Caco-2 (cell line): ENCODE measurements around the gene DHCR24. TPM values are rescaled to one million over a fixed set of nuclear protein-coding genes. Genes with fewer than 3 reads are reported as not detected.

Source experiments
- BruUV-seq: library from RNA; stranded (reverse); fragments of 400-500 nt; replicated peaks from 2 replicates; lab custom pipeline; 2021; lab: Mats Ljungman, UMichigan
- CTCF ChIA-PET: fragments of 300-600 bp; sonication (Branson Sonifier 250); formaldehyde crosslinking; loops from one replicate; lab custom pipeline; 2022; ENCODE audit warnings: antibody characterized with exemption; lab: Charles Lee
- POLR2A ChIA-PET: fragments of 300-600 bp; sonication (Branson Sonifier 250); formaldehyde crosslinking; loops from one replicate; lab custom pipeline; 2022; ENCODE audit warnings: antibody characterized with exemption; lab: Charles Lee
- DNase-seq, 2 experiments: peaks; one replicate each; pipeline versions ENCODE4 v3.0.0 to v3.0.0-alpha.2; 2020 to 2022
- H3K27me3 ChIP-seq: replicated peaks from 2 replicates; pipeline ENCODE4 v1.6.0; 2011; ENCODE audit warnings: low read length; ENCODE audit not compliant: control insufficient read depth, insufficient read depth
- H3K36me3 ChIP-seq: 2 replicates; pipeline ENCODE4 v1.5.1; 2011; ENCODE audit warnings: low read length; ENCODE audit not compliant: control insufficient read depth, insufficient read depth
- H3K4me1 ChIP-seq: fragments of 250-450 bp; sonication (Bioruptor Pico); 2 replicates; pipeline ENCODE4 v1.5.1; 2020; ENCODE audit warnings: mild to moderate bottlenecking
- H3K4me3 ChIP-seq: 2 replicates; pipeline ENCODE4 v1.5.1; 2011; ENCODE audit warnings: low read depth, mild to moderate bottlenecking, control low read depth, low read length
- H3K9me3 ChIP-seq: fragments of 250-450 bp; sonication (Bioruptor Pico); 2 replicates; pipeline ENCODE4 v1.5.1; 2020; ENCODE audit warnings: mild to moderate bottlenecking, moderate library complexity
- H3K27ac Mint-ChIP-seq: one replicate; pipeline ENCODE4 v1.8.0; 2022; ENCODE audit warnings: mixed read lengths; ENCODE audit not compliant: unreplicated experiment
- H3K27me3 Mint-ChIP-seq: one replicate; pipeline ENCODE4 v1.8.0; 2022; ENCODE audit warnings: mixed read lengths; ENCODE audit not compliant: insufficient read depth, unreplicated experiment
- H3K36me3 Mint-ChIP-seq: one replicate; pipeline ENCODE4 v1.8.0; 2022; ENCODE audit warnings: mild to moderate bottlenecking, mixed read lengths; ENCODE audit not compliant: insufficient read depth, unreplicated experiment
- H3K4me1 Mint-ChIP-seq: one replicate; pipeline ENCODE4 v1.8.0; 2022; ENCODE audit warnings: low read depth, mixed read lengths; ENCODE audit not compliant: unreplicated experiment
- H3K4me3 Mint-ChIP-seq: one replicate; pipeline ENCODE4 v1.8.0; 2022; ENCODE audit warnings: mild to moderate bottlenecking, moderate library complexity, mixed read lengths; ENCODE audit not compliant: unreplicated experiment
- H3K9me3 Mint-ChIP-seq: one replicate; pipeline ENCODE4 v1.8.0; 2022; ENCODE audit warnings: mixed read lengths; ENCODE audit not compliant: unreplicated experiment
- CTCF ChIP-seq, 2 experiments: fragments of 200-600 bp in 1 of 2; IDR thresholded peaks; 1 replicate in 1 of 2; 2 replicates in 1 of 2; pipeline versions ENCODE4 v1.5.1 to v1.8.0; 2011 to 2022; ENCODE audit warnings: antibody characterized with exemption in 1 of 2, control low read depth in 1 of 2, inconsistent platforms in 1 of 2, low read depth in 1 of 2, low read length in 1 of 2, mild to moderate bottlenecking in 1 of 2, moderate library complexity in 1 of 2; ENCODE audit not compliant: insufficient read depth in 1 of 2, severe bottlenecking in 1 of 2, unreplicated experiment in 1 of 2
- intact Hi-C: fragments of 100-400 bp; cut with micrococcal nuclease; formaldehyde crosslinking; loops from one replicate; pipeline ENCODE4 v1.10.0; 2022; ENCODE audit not compliant: unreplicated experiment
- total RNA-seq: library from RNA; stranded (reverse); gene quantifications from 2 replicates; pipeline ENCODE4 v1.2.3, GENCODE V29; 2022

DHCR24 gene
- total RNA-seq, 1 experiment from 2014 or later = 522 TPM

GRCh38 chr1:54866801-54867716 is 19.9 kb downstream of the DHCR24 start:
- Histone ChIP-seq H3K9me3 (no peaks in the 10 kb centered on the region), H3K4me1 (peaks cover 28% of the 10 kb centered on the region), H3K27me3 (no peaks in the 10 kb centered on the region), H3K4me3 (no peak overlapping the region), H3K36me3 (peaks cover 3% of the 10 kb centered on the region)
- ChIA-PET CTCF (no interaction called here), POLR2A (interaction anchor here (0.5 to 1.1 kb wide), 2 partner anchors 19 to 188 kb away, joined by 3 read pairs; no protein-coding TSS in a partner anchor)
- H3K9me3 Mint-ChIP-seq = no peaks in the 10 kb centered on the region
- peaks cover 13% of the 10 kb centered on the region for H3K4me1 Mint-ChIP-seq
- no peak overlapping the region for H3K27ac Mint-ChIP-seq
- peaks cover 93% of the 10 kb centered on the region for H3K36me3 Mint-ChIP-seq
- H3K4me3 Mint-ChIP-seq = no peak overlapping the region
- no peaks in the 10 kb centered on the region for H3K27me3 Mint-ChIP-seq
- TF ChIP-seq CTCF (IDR thresholded peaks at IDR 0.05; ENCODE audit: insufficient read depth in 1 of 2, low read depth in 1 of 2, low read length in 1 of 2, severe bottlenecking in 1 of 2, unreplicated experiment in 1 of 2) = no peak
- BruUV-seq = no TSS peak
- no peak for DNase-seq
- intact Hi-C loops = no loop called here

DNA sequence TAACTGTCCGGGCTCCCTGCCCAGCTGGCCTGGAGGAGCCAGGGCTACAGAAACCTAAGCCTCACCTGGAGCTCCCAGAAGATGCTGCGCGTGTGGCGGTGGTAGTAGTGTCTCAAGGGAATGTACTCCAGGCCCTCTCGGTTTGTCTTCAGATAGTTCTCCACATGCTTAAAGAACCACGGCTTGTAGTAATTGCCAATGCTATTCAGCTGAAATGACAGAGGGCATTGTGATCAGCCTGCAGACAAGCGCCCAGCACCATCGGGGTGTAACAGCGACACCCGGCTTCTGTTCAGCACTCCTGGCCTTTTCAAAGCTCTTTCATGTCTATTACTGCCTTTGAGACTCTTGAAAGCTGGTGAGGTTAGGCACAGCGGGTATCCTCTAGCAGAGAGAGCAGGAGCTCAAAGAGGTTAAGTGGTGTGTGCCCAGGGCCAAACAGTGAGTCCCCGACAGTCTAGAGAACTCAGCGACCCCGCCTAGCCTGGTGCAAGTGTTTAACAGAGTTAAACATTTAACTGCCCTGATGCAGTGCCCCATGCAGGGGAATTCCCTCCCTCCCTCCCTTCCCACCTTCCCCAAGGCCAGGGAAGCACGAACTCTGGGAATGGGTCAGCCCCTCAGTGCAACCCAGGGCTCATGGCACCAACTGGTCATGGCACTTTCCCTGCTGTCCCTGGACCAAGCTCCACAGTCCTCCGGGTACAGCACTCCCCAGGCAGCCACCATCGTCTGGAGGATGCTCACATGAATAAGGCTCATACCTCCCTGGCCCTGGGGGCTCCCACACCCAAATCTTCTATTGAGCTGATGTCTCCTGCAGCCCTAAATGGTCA is 21.5 kb downstream of the DHCR24 start:
- no peaks in the 10 kb centered on the region for H3K9me3 ChIP-seq
- H3K36me3 Mint-ChIP-seq = peaks cover 93% of the 10 kb centered on the region
- H3K4me3 ChIP-seq = no peak overlapping the region
- H3K4me1 ChIP-seq = peaks cover 34% of the 10 kb centered on the region
- no peak overlapping the region for H3K27ac Mint-ChIP-seq
- H3K9me3 Mint-ChIP-seq = no peaks in the 10 kb centered on the region
- BruUV-seq = no TSS peak
- H3K36me3 ChIP-seq = peaks cover 3% of the 10 kb centered on the region
- no peak for DNase-seq
- intact Hi-C loops = no loop called here
- CTCF ChIA-PET = no interaction called here
- H3K27me3 ChIP-seq = no peaks in the 10 kb centered on the region
- H3K4me1 Mint-ChIP-seq = peaks cover 26% of the 10 kb centered on the region
- POLR2A ChIA-PET = no interaction called here
- H3K27me3 Mint-ChIP-seq = no peaks in the 10 kb centered on the region
- no peak overlapping the region for H3K4me3 Mint-ChIP-seq
- TF ChIP-seq CTCF (IDR thresholded peaks at IDR 0.05; ENCODE audit: insufficient read depth in 1 of 2, low read depth in 1 of 2, low read length in 1 of 2, severe bottlenecking in 1 of 2, unreplicated experiment in 1 of 2) = no peak

DNA sequence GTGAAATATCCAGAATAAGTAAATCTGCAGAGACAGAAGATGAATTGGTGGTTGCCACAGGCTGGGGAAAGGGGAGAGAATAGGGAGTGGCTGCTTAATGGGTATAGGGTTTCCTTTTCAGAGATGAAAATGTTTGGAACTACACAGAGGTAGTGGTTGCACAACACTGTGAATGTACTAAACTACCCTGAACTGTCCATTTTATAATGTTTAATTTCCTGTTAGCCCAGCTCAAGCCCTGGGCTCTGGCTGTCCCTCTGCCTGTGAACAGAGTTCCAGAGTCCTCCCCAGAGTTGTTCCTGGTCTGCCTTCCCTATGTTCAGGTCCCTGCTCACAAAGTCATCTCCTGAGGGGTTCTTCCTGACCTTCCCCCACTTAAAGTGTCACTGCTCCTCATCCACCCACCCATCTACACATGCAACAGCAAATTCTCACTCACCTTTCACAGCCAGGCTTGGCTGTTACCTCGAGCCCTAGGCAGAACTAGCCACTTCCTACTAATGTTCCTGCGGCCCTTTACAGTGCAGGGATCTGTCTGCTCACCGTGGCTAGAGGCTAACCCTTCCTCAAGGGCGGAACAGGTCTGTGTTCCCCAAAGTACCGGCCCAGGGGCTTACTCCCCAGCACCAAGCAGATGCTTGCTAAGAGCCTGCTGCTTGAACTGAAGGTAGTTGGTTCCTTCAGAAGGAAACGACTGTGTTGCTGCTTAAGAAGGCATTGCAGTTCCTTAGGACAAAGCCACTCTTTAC is 22.4 kb downstream of the DHCR24 start:
- CTCF ChIA-PET = no interaction called here
- BruUV-seq = no TSS peak
- Histone ChIP-seq H3K36me3 (peaks cover 3% of the 10 kb centered on the region), H3K27me3 (no peaks in the 10 kb centered on the region), H3K9me3 (no peaks in the 10 kb centered on the region), H3K4me1 (peaks cover 33% of the 10 kb centered on the region), H3K4me3 (no peak overlapping the region)
- Mint-ChIP-seq H3K4me1 (peaks cover 34% of the 10 kb centered on the region), H3K36me3 (peaks cover 95% of the 10 kb centered on the region), H3K9me3 (no peaks in the 10 kb centered on the region), H3K27ac (no peak overlapping the region), H3K27me3 (no peaks in the 10 kb centered on the region), H3K4me3 (no peak overlapping the region)
- intact Hi-C loops = no loop called here
- DNase-seq = no peak
- no peak for TF ChIP-seq CTCF (IDR thresholded peaks at IDR 0.05; ENCODE audit: insufficient read depth in 1 of 2, low read depth in 1 of 2, low read length in 1 of 2, severe bottlenecking in 1 of 2, unreplicated experiment in 1 of 2)
- POLR2A ChIA-PET = no interaction called here
